Measurements from ENCODE around the gene NECAB2.

NECAB2 gene

GRCh38 chr16:84042308-84042878 lies 74.3 kb downstream of the NECAB2 start, which contains the start of gene SLC38A8:
Gene SLC38A8, minus strand, starts transcription at chr16:84042795. Its CDS starts 638 bp downstream, at chr16:84042157.
- no peak for DNase-seq (ENCODE audit: low read depth in 1 of 2, low spot score in 1 of 2)

GRCh38 chr16:84042879-84043485 lies 74.9 kb downstream of the NECAB2 start:
- no peak for DNase-seq (ENCODE audit: low read depth in 1 of 2, low spot score in 1 of 2)

GRCh38 chr16:84043486-84044117 lies 75.6 kb downstream of the NECAB2 start:
- no peak for DNase-seq (ENCODE audit: low read depth in 1 of 2, low spot score in 1 of 2)

- no peak for DNase-seq (ENCODE audit: low read depth in 1 of 2, low spot score in 1 of 2)
Observed at GRCh38 chr16:84044118-84044488, 76.1 kb downstream of the NECAB2 start.

GRCh38 chr16:84045001-84045817 lies 77.2 kb downstream of the NECAB2 start:
- no peak for DNase-seq (ENCODE audit: low read depth in 1 of 2, low spot score in 1 of 2)

- no peak for DNase-seq (ENCODE audit: low read depth in 1 of 2, low spot score in 1 of 2)
Observed at GRCh38 chr16:84045818-84046470, 77.9 kb downstream of the NECAB2 start.

GRCh38 chr16:84047206-84047605 lies 79.2 kb downstream of the NECAB2 start:
- DNase-seq (ENCODE audit: low read depth in 1 of 2, low spot score in 1 of 2) = no peak

GRCh38 chr16:84047626-84048025 lies 79.6 kb downstream of the NECAB2 start:
- no peak for DNase-seq (ENCODE audit: low read depth in 1 of 2, low spot score in 1 of 2)

- no peak for DNase-seq (ENCODE audit: low read depth in 1 of 2, low spot score in 1 of 2)
Observed at GRCh38 chr16:84048270-84048669, 80.2 kb downstream of the NECAB2 start.

- no peak for DNase-seq (ENCODE audit: low read depth in 1 of 2, low spot score in 1 of 2)
Observed at GRCh38 chr16:84048871-84049270, 80.8 kb downstream of the NECAB2 start.

- no peak for DNase-seq (ENCODE audit: low read depth in 1 of 2, low spot score in 1 of 2)
Observed at GRCh38 chr16:84049403-84050060, 81.5 kb downstream of the NECAB2 start.

- DNase-seq (ENCODE audit: low read depth in 1 of 2, low spot score in 1 of 2) = no peak
Observed at GRCh38 chr16:84050316-84050715, 82.3 kb downstream of the NECAB2 start.

GRCh38 chr16:84052071-84052622 lies 84.1 kb downstream of the NECAB2 start:
- no peak for DNase-seq (ENCODE audit: low read depth in 1 of 2, low spot score in 1 of 2)
